HG03135 (cell line): Measurements from ENCODE around the gene GRAMD1B.
"Not testable (repeated sequence)": the region's sequence is repeated elsewhere in the genome, so short reads cannot be mapped to it uniquely, and the experiment has no call there.

Source experiments
- ATAC-seq: cut with Tn5 transposase; IDR thresholded peaks from one replicate; pipeline ENCODE4 v1.9.1; 2021; ENCODE audit warnings: mild to moderate bottlenecking, moderate library complexity; ENCODE audit not compliant: unreplicated experiment

The GRAMD1B gene

GRCh38 chr11:123439616-123440015, 9.5 kb downstream of the GRAMD1B start:
- no peak for ATAC-seq

- ATAC-seq = no peak
Measured at GRCh38 chr11:123441161-123441560, 11.1 kb downstream of the GRAMD1B start.

DNA sequence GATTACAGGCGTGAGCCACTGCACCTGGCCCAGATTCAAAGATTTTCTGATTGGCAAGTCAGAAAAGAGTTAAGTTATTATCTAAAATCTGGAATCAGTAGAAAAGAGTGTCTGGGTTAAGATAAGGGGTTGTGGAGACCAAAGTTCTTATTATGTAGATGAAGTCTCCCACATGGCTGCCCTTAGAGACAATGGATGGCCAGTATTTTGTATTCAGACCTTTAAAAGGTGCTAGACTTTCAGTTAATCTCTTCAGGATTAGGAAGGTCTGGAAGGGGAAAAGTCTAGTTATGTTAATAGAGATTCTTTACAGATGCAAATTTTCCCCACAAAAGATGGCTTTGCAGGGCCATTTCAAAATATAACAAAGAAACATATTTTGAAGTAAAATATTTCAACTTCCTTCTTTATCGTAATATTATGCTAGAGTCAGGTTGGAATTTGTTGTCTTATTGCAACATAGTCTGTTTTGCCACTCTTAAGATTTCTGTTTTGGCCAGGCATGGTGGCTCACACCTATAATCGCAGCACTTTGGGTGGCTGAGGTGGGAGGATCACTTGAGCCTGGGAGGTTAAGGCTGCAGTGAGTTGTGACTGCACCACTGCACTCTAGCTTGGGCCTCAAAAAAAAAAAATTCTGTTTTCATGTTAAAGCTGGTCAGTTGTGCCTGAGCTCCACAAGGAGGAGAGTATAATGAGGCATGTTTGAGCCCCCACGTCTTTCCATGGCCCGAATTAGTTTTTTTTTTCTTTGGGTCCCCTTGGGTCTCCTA, 14.0 kb downstream of the GRAMD1B start:
- ATAC-seq = no peak

DNA sequence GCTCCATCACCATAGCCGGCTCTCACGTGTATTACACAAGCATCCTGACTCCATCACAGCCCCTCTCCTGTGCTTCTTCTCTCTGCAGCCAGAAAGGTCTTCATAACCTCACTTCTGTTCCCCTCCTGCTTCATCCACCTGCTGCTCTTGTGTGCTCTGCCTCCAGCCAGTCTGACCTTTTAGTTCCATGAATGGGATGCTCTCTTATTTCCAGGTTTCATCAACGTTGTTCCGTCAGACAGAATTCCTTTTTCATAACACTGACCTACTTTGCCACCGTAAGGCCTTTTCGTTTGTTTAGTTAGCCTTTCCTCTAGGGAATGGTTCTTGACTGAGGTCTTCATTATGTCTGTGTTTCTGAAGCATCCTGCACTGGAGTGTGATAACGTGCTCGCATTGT, 18.8 kb downstream of the GRAMD1B start:
- no peak for ATAC-seq

DNA sequence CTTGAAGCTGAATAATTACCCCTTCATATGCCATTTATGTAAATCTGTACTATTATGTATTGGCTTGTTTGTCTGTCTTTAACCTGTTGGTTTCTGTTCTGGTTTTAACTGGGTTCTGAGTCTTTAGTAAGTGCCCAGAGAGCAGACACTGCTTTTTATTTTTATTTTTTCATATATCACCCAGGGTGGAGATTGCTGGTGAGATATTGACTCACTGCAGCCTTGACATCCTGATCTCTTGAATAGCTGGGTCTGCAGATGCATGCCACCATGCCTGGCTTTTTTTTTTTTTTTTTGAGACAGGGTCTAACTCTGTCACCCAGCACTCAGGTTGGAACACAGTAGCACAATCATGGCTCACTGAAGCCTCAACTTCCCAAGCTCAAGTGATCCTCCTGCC, 19.4 kb downstream of the GRAMD1B start:
- no peak for ATAC-seq

GRCh38 chr11:123450623-123451022, 20.6 kb downstream of the GRAMD1B start:
- no peak for ATAC-seq

GRCh38 chr11:123451183-123451781, 21.2 kb downstream of the GRAMD1B start:
- no peak for ATAC-seq

GRCh38 chr11:123452794-123453193, 22.7 kb downstream of the GRAMD1B start:
- ATAC-seq = no peak

GRCh38 chr11:123454060-123454651, 24.1 kb downstream of the GRAMD1B start:
- no peak for ATAC-seq

DNA sequence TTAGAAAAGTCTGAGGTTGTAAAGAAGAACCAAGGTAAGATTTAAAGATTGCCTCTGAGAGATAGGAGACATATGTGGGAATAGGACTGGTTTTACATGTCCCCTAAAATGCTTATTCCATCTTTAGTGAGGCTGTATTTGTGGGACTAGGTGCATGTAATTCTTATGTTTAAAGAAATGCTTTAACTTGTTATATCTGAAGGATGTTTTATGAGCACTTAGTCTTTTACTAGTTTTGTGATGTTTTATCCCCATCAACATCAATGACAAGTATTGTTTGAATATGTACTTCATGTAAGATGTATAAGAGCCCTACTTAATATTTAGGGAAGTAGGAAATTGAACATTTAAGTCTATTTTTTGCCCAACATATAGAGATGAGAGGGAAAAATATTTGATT, 24.7 kb downstream of the GRAMD1B start:
- no peak for ATAC-seq

GRCh38 chr11:123456448-123456847, 26.4 kb downstream of the GRAMD1B start:
- ATAC-seq = not testable (repeated sequence)

GRCh38 chr11:123457187-123457770, 27.2 kb downstream of the GRAMD1B start:
- no peak for ATAC-seq

DNA sequence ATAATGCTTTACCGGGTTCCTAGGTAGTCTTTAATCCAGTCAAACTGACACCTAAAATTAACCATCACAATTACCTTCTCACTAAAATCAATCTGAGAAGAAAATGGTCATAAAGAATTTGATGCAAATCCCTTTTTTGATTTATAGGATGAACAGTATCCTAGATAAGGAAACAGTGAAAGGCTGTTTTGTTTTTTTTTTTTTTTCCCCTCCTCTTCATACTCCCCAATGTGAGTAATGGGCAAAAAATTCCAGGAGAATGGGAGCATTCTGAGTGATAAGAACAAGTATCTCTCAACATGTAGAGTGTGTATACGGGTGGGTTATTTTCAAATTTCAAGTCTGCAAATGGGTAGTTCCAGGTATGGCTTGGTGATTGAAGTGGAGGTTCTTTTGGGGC, 28.4 kb downstream of the GRAMD1B start:
- no peak for ATAC-seq

GRCh38 chr11:123460012-123460700, 30.1 kb downstream of the GRAMD1B start:
- no peak for ATAC-seq

DNA sequence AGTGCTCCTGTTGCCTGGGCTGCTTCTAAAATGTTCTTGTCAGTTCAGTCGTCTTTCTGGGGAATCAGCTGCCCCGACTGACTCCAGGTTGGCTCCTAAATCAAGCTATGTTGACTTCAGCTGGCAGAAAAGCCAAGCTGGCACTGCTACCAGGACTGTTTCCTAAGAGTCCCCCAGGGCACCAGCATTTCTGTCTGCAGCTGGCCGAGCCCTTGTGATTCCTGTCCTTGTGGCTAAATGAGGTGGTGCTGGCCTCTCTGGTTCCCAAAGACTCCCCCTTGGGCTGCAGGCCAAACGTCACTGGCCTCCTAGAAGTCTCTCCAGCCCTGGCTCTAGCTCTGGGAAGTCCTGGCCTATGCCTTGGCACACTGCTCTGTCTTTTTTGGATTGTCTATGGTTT, 31.1 kb downstream of the GRAMD1B start:
- no peak for ATAC-seq

GRCh38 chr11:123465667-123466066, 35.6 kb downstream of the GRAMD1B start:
- not testable (repeated sequence) for ATAC-seq

DNA sequence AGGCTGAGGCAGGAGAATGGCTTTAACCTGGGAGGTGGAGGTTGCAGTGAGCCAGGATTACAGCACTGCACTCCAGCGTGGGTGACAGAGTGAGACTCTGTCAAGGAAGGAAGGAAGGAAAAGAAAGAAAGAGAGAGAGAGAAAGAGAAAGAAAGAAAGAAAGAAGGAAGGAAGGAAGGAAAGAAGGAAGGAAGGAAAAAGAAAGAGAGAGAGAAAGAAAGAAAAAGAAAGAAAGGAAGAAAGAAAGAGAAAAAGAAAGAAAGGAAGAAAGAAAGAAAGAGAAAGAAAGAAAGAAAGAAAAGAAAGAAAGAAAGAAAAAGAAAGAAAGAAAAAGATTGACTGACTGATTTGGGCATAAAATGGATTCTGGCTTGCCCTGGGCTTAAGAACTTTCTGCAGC, 36.1 kb downstream of the GRAMD1B start:
- not testable (repeated sequence) for ATAC-seq

GRCh38 chr11:123469089-123469488, 39.0 kb downstream of the GRAMD1B start:
- ATAC-seq = no peak

DNA sequence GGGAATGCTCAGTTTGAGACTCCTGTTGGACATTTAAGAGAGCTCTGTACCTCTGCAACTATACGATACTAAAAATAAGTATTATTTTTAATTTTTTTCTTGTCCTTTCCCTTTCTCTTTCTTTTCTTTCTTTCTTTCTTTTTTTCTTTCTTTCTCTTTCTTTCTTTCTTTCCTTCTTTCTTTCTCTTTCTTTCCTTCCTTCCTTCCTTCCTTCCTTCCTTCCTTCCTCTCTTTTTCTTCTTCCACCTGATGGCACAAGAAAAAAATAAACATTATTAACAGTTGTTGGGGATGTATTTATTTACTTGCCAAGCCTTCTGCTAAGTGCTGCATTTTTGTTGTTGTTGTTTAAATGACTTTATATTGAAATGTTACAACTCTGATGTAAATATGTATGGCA, 39.5 kb downstream of the GRAMD1B start:
- ATAC-seq = no peak

- ATAC-seq = no peak
Measured at GRCh38 chr11:123470842-123471241, 40.8 kb downstream of the GRAMD1B start.

DNA sequence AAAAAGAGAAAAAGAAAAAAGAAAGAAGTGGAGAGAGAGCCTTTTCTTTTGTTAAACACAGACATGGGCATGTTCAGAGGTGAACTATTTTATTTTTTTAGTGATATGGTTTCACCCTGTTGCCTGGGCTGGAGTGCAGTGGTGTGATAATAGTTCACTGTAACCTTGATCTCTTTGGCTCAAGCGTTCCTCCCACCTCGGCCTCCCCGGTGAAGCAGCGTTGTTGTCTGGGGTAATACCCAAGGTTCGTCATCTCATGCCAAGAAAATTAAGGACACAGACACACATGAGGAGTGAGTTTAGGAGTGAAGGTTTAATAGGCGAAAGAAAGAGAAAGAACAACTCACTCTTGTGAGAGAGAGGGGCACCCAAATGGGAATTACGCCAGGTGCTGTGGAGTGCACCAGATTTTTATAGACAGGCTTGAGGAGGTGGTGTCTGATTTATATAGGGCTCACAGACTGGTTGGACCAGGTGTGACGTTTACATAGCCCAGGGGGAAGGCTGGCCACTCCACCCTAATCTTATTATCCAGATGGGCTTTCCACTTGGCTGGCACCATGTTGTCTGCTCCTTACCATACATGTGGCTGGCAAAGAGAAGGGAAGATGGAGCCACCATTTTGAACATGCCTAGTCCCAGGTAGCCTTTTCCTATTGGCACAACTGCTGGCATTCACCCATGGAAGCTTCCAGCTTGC, 42.3 kb downstream of the GRAMD1B start:
- ATAC-seq = no peak
